ENCODE data around the gene NUDT14.

Gene NUDT14

DNA sequence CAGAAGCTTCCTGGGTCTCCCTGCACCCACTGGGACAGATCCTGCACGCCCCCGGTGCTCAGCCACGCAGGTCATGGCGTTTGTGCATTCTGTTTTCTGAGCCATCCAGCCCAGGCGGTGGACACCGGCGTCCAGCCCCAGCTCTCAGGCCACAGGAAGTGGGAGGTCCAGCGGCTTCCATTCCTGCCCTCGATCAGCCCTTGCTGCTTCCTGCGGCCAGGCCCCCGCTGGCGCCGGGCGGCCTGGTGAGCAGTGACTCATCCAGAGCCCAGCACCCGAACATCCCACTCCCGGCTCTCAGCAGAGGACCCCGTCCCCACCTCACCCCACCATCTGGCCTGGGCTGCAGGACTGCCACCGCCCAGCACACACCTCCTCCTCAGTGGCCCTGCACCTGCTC, 18.0 kb upstream of the NUDT14 start:
- in situ Hi-C loops (cut with MboI; ENCODE audit: low sequenced_read_pairs) = no loop called here

DNA sequence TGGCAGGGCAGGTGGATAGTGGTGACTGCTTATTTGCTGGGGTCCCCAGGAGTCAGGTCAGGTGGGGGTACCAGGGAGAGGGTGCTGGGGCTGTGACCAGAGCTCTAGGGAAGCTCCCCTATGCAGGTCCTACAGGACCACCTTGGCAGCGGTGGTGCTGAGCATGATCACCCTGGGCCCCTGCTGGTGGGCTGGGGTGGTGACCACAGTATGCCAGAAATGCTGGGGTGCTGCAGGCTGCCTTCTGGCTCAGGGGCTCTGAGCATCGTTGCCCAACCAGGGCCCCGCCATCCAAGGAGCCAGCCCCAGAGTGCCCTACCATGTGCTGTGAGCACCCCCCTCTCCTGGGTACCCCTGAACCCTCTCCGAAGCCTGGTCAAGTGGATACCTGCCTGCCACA, 17.5 kb upstream of the NUDT14 start:
- in situ Hi-C loops (cut with MboI; ENCODE audit: low sequenced_read_pairs) = no loop called here

DNA sequence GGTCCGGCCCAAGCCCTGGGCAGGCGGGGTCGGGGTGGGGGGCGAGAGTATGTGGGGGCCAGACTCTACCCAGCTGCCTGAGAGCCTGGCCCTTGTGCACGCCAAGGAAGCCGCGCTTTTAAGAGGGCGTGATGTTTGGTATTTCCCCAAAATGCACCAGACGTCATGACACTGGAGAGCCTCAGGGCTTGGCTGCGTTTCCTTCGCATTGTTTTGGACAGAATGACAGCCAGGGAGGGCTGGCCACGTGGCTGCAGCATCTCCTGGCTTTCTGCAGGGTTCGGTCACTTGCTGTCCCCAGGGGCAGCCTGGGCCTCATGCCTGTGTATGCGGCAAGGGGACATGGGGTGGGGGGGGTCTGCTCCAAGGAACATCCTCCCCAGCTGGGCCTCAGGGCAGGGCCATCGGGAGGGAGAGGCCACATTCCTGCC, 16.1 kb upstream of the NUDT14 start:
- in situ Hi-C loops (cut with MboI; ENCODE audit: low sequenced_read_pairs) = no loop called here

DNA sequence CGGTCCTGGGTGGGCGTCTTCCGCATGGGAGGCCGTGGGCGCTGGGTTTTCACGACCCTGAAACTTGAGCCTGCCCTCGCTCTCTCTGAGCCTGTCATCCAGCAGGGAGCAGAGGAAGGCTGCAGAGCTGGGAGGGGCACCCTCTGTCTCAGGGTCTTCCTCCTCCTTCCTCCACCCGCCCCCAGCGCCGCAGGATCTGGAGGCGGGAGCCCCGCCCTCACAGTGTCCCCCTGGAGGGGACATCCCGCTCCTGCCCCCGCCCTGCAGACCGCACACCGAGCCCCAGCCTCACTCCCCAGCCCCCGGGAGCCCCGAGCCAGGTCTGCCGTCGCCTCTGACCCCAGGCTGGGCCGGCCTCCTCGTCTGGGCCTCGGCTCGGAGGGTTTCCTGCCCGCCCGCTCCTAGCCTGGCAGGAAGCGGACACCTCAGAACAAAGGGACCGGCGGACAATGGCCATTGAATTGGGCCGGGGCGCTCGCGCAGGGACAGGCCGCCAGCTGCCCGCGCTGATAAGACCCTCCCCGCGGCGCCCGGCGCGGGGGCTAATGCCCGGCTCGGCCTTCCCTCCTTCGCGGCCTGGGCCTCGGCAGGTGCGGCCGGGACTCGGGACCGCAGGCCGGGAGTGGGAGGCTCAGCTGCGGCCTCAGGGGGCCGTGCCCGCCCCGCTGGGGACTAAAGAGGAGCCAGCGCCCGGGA, 15.3 kb upstream of the NUDT14 start:
- in situ Hi-C loops (cut with MboI; ENCODE audit: low sequenced_read_pairs) = no loop called here

DNA sequence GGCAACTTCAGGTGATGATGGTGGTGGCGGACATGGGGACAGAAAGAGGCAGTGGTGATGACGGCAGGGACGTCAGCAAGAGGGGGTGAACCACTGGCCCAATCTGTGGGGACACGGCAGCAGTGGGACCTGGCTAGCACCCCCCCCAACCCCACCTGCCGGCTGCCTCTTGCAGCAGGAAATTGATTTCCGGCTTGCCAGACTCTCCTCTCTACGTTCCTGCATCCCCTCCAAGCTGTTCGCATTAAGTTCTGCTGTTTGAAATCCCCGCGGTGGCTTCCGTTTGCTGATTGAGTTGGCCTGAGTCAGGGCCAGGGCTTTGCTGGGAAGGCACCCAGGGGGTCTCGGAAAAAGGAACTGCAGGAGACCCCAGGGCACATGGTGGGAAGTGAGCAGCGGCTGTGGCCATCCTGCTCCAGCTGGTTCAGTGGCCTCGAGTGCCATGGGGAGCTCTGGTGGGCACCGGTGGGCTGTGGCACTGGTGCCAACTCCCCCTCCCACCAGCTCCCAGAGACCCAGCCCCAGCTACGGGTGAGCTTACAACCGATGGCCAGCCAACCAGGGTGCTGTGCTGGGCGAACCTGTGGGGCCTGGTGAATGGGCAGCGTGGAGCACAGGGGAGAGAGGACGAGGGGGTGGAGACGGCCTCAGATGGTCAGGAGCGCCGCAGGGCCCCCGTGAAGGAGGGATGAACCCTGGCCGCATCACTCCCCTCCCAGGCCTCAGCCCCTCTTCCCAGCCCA, 14.6 kb upstream of the NUDT14 start:
- in situ Hi-C loops (cut with MboI; ENCODE audit: low sequenced_read_pairs) = no loop called here

DNA sequence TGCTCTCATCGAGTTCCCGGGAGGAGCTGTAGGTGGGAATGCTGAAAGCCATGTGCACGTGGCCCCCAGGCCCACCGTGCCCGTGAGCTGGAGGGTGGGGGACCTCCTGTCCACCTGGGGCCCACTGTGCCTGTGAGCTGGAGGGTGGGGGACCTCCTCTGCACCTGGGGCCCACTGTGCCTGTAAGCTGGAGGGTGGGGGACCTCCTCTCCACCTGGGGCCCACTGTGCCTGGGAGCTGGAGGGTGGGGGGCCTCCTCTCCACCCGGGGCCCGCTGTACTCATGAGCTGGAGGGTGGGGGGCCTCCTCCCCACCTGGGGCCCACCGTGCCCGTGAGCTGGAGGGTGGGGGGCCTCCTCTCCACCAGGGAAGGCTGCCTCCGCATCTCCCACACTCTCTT, 13.9 kb upstream of the NUDT14 start:
- in situ Hi-C loops (cut with MboI; ENCODE audit: low sequenced_read_pairs) = no loop called here

DNA sequence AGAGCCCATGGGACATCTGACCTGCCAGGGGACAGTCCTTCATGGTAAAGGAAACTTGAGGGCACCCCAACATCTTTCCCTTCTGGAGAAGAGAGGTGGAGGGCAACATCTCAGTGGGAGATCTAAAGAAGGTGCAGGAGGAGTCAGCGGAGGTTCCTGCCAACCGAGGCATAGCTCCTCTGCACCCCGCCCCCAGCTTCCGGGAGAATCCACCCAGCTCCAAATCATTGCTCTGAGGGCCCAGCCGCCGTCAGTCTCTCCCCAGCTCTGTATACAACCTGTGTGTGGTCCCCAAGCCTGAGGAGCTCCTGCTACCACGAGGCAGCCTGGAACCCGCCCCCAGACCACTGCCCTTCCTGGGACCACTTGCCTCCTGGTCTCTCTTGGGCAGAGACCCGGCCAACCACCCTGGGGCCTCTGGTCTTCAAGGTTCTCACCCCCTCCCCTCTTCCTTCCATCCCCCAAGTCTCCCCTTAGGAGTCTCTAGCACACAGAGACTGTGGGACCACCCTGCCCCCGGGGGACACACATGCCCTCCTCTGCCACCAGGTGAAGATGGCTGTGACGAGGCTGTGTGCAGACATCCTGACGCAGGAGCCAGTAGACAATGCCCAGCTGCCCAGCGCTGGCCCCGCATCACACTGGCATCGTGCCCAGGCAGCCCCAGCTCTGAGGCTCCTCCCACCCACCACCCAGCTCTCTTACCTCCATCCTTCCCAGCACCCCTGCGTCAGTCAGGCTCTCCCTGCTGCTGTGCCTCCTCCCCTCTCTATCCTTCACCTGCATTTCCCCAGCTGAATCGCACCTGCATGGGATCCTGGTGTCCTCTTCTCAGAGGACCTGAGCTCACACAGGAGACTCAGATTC, 13.0 kb upstream of the NUDT14 start:
- in situ Hi-C loops (cut with MboI; ENCODE audit: low sequenced_read_pairs) = no loop called here

DNA sequence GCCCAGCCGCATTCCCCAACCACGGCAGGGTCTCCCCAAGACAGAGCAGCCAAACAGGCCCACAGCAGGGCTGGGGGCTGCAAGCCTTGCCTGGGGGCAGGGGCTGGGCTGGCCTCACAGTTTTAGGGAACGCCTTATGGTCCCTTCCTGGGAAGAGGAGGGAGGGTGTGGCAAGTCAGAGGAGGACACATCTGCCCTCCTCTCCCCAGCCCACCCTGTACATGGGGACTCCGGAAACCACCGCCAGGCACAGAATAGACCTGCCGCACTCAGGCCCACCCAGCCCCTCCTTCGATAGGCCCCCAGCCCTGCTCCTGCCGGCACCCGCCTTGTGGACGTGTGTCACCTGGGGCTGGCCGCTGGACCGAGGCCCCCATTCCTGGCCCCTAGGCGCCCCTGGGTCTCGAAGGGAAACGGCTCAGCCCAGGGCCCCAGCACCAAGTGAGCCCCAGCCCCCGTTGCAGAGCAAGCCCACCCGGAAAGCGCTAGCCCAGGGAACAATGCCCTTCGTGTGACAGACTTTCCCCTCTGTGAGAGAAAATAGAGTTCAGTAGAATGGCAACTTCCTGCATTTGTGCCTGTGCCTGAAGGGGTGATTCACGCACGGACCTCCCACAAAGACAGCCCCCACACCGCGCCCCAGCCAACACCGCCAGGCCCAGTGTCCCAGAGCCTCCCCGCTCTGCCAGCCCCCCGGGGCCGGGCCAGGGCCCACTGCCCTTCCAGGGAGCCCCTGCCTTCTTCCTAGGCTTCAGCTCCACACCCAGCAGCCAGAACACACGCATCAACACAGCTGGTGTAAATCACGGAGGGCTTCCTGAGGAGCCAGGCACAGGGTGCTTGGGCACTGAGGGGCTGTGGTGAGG, 12.0 kb upstream of the NUDT14 start:
- in situ Hi-C loops (cut with MboI; ENCODE audit: low sequenced_read_pairs) = no loop called here

DNA sequence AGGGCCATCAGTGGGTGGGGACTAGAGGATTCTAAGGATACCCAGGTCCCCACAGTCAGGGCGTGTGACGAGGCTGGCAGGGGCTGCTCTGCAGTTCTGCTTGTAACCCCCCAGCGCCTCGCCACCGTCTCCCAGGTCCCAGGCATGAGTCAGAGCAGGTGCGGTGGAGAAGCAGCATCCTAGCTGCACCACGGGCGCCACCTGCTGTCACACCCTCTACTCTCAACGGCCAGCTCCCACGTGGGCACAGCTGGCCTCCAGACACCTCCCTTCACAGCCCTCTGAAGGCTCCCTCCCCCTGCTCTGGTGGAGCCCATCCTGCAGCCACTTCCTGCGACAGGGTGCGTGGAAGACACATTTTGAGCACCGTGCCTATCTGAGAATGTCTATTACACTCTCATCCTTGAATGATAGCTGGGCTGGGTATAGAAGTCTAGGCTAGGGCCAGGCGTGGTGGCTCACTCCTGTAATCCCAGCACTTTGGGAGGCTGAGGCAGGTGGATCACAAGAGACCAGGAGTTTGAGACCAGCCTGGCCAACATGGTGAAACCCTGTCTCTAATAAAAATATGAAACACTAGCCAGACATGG, 6.9 kb upstream of the NUDT14 start:
- in situ Hi-C loops (cut with MboI; ENCODE audit: low sequenced_read_pairs) = no loop called here

DNA sequence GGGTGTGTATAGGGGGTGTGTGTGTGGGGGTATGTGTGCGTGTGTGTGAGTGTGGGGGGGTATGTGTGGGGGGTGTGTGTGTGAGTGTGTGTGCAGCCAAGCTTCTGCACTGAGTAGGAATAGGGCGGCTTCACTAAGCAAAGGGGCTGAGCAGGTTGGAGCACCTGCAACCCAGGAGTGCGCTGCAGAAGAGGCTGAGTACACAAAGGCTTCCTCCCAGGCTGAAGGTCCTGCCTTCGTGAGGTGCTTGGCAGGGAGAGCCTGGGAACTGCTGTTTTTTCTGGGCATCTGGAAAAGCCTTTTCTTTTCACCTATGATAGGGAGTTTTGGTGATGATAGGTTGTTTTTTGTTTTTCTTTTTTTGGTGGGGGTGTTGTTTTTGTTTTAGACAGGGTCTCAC, 6.0 kb upstream of the NUDT14 start:
- in situ Hi-C loops (cut with MboI; ENCODE audit: low sequenced_read_pairs) = no loop called here

DNA sequence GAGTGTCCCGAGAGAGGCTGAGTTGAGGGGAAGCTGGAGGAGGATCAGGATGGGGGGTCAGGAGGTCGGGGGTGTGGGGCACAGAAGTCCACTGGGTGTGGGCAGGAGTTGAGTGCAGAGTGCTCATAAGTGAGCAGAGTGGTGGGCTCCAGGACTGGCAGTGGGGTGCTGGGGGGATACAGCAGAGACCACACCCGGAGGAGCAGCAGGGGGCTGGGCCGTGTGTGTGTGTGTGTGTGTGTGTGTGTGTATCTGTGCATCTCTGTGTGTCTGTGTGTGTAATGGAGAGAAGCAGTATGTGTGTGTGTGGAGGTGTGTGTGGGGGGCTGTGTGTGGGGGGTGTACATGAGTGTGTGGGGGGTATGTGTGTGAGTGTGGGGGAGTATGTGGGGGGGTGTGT, 4.9 kb upstream of the NUDT14 start:
- in situ Hi-C loops (cut with MboI; ENCODE audit: low sequenced_read_pairs) = no loop called here

DNA sequence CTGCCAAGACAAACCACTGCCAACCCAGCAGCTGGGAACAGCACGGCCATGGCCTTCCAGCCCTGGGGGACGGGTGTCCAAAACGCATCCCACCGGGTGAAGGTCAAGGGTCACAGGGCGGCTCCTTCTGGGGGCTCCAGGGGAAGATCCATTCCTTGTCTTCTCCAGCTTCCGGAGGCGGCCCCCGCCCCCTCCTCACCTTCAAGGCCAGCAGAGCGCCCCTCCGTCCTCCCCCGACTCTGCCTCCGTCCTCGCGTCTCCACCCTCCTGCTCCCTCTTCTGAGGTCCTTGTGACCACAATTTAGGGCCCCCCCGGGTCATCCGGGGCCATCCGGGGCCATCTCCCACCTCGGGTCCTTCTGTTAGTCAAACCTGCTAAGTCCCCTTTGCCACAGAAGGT, 3.9 kb upstream of the NUDT14 start:
- in situ Hi-C loops (cut with MboI; ENCODE audit: low sequenced_read_pairs) = no loop called here

DNA sequence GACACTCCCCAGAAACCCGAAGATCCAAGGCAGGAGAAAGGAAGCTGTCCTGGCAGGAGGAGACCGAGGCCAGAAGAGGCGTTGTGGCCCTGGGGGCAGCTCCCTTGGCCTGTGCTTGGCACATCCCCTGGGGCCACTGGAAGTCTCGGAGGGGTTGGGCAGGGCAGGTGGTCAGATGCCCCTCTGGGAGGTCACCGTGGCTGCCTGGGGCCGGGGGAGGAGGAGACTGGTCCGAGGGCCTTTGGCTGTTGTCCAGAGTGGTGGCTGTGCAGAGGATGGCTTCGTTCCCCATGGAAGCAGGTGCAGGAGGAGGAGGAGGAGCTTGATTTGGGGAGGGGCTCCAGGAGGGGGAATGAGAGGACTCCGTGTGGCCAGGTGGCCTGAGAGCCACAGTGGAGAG, 3.3 kb upstream of the NUDT14 start:
- in situ Hi-C loops (cut with MboI; ENCODE audit: low sequenced_read_pairs) = no loop called here

DNA sequence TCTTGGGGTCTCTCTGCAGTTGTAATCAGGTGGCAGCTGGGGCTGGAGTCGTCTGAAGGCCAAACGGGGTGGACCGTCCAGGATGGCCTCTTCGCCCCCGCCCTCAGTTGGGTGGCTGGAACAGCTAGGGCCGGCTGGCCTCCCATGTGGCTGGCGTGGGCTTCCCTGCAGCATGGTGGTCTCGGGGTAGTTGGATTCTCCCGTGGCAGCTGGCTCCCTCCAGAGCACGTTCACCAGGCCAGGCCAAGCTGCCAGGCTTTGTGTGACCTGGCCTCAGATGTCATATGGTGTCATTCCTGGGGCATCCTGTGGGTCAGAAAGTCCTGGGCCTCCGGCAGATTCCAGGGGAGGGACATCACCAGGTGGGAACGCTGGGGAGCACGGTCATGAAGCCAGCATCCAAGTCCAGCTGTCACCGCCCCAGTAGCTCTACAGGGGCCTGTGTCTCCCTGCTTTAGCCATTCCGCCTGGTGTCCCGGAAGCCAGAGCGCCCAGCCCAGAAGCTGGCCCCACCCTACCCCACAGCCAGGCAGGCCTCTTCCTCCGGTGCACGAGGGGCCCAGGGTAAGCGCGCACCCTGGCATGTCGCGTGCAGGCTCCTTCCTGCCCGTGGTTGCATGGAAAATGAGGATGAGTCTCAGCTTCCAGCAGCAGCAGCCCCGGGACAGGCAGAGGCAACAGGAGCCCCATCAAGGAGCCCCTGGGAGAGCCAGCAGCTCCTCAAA, 1.3 kb upstream of the NUDT14 start:
- in situ Hi-C loops (cut with MboI; ENCODE audit: low sequenced_read_pairs) = no loop called here

DNA sequence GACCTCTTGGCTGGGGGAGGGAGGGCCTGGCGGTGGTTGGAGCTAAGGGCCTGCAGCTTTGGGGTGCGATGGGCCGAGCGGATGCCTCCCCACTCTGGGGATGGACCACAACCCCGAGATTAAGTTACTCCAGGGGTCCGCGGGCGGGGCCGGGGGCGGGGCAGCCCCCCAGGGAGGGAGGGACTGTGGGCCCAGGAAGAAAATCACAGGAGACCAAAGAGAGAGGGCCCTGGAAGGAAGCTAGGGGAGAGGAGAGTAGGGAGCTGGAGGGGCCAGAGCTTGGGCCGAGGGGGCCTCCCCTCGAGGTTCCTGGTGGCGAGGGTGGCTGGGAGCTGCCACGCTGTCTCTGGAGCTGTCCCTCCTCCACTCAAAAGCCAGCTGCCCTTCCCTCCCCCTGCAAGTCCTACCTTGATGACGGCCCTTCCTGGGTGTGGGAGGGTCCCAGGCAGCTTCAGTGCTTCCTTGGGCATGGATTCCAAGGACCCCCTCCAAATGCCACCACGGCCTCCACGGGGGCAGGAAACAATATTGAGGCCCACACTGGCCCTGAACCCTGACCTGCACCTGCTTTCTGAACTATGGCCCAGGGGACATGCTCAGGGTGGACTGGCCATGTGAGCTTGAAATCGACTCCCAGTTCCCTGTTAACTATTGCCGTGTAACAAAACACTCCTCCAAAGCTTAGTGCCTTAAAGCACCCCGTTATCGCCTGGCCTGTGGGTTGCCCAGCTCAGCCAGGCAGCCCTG, 610 bp upstream of the NUDT14 start:
- in situ Hi-C loops (cut with MboI; ENCODE audit: low sequenced_read_pairs) = no loop called here

DNA sequence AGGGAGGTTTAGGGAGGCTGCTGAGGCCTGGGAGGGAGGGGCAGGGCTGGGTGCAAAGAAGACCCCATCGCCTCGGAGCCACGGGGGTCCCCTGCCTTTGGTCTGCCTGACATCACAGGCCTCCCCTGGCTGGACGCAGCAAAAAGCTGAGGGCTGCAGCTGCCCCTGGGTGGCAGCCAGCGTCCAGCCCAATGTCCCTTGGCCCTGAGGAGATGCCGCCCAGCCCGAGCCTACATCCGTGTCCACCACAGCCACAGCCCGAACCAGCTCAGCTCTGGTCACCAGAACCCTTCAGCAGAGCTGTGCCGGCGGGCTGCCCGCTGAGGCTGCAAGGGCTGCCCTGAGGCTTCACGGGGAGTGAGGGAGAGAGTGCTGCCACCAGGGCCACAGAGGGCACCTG, 1.9 kb downstream of the NUDT14 start:
- in situ Hi-C loops (cut with MboI; ENCODE audit: low sequenced_read_pairs) = no loop called here

DNA sequence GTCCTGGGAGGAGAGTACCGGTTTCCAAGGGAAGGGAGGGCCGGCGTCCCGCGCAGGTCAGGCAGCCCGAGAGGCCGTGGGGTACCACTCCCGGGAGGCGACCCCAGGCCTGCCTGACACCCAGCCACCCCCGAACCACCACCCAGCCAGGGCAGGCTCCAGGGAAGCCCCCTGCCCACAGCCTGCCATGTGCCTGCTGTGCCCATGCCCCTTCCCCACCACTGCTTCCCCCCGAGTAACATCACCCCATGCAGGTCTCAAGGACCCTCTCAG, 2.3 kb downstream of the NUDT14 start:
- in situ Hi-C loops (cut with MboI; ENCODE audit: low sequenced_read_pairs) = no loop called here

DNA sequence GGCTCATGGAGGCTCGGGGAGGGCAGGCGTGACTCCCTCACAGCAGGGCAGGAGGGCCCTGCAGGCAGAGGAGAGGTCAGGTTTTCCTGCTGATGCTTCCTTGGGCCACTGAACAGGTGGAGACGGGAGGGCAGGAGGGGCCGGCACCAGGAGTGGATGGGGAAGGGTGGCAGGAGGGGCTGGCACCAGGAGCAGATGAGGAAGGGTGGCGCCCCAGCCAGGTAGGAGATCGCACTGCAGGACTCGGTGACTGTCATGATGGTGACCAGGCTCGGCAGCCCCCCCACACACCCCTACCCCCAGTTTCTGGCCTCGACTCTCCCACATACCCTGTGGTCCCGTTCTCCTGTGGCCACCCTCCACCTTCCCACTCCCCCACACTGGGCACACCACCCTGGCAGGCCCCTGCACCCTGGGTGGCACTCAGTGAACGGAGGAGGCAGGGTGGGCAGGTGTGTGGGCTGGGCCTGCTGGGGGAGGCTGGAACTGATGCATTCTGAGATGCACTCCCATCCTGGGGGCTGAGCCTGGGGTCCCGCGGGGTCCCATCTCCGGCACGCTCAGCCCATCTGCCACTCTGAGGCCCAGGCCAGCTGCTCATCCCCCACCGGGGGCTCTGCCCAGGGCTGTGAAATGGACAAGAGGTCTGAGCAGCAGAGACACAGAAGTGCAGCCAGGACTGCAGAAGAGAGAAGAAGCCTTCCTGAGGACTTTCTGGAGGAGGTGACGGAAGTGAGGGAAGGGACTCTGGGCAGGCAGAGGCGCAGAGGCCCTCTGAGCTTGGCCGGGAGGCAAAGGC, 2.8 kb downstream of the NUDT14 start:
- in situ Hi-C loops (cut with MboI; ENCODE audit: low sequenced_read_pairs) = no loop called here

DNA sequence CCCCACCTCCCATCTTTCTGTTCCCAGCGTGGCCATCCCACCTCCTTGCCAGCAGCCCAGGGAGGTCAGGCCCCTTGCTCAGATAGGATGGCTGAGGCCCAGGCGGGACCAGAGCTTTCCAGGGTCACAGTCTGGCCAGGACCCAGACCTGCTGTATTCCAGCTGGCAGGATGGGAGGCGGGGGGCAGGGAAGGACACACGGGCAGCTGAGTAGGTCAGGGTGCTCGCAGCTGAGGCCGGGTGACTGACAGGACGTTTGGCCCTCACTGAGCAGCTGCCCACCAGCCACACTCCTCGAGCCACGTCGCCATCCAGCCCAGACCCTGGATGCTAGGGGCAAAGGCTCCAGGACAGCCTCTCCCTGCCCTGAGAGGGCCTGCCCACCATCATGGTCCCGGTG, 4.0 kb downstream of the NUDT14 start:
- in situ Hi-C loops (cut with MboI; ENCODE audit: low sequenced_read_pairs) = no loop called here

All from hTERT RPE-1 (cell line).